ENCODE data around the gene DUOXA2.

DNA sequence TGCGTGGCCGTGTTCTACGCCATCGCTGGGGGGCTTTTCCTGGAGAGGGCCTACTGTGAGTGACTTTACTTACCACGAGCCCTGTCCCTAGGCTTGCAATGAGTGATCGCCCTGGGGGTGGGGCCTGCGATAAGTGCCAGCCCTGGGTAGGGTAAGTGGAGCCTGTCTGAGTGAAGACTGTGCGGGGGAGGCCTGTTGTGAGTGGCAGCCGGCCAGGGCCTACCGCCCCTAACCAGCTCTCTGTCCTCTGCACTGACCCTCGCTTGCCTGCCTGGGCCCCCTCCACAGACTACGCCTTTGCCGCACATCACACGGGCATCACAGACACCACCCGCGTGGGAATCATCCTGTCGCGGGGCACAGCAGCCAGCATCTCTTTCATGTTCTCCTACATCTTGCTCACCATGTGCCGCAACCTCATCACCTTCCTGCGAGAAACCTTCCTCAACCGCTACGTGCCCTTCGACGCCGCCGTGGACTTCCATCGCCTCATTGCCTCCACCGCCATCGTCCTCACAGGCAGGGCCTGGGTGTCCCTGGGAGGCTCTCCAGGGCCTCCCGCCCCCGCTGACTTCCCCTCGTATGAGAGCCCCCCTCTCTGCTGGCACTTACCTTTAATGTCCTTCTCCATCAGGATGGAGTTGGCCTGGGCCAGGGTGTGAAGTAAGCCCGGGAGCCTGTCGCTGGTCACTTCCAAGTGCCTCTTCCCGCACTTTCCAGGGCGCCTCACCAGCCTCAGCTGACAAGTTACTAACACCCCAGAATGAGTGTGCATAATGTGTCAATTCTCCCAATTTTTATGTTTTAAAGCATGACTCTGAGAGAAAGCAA lies 38.1 kb downstream of the DUOXA2 start:
- TF ChIP-seq, protein P1, sequence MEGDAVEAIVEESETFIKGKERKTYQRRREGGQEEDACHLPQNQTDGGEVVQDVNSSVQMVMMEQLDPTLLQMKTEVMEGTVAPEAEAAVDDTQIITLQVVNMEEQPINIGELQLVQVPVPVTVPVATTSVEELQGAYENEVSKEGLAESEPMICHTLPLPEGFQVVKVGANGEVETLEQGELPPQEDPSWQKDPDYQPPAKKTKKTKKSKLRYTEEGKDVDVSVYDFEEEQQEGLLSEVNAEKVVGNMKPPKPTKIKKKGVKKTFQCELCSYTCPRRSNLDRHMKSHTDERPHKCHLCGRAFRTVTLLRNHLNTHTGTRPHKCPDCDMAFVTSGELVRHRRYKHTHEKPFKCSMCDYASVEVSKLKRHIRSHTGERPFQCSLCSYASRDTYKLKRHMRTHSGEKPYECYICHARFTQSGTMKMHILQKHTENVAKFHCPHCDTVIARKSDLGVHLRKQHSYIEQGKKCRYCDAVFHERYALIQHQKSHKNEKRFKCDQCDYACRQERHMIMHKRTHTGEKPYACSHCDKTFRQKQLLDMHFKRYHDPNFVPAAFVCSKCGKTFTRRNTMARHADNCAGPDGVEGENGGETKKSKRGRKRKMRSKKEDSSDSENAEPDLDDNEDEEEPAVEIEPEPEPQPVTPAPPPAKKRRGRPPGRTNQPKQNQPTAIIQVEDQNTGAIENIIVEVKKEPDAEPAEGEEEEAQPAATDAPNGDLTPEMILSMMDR (IDR thresholded peaks at IDR 0.05): no peak
- TF ChIP-seq EP300 (IDR thresholded peaks at IDR 0.05): no peak
- no peak for TF ChIP-seq POLR2A (IDR thresholded peaks at IDR 0.05)

Measured in upper lobe of left lung (tissue), 4 donors.